ENCODE measurements around the gene ITGA3. TPM values are rescaled to one million over a fixed set of nuclear protein-coding genes. Genes with fewer than 3 reads are reported as not detected.

The ITGA3 gene
- total and polyA plus RNA-seq, 4 donors, result 23.4 to 34.4 (median 25.9) TPM

DNA sequence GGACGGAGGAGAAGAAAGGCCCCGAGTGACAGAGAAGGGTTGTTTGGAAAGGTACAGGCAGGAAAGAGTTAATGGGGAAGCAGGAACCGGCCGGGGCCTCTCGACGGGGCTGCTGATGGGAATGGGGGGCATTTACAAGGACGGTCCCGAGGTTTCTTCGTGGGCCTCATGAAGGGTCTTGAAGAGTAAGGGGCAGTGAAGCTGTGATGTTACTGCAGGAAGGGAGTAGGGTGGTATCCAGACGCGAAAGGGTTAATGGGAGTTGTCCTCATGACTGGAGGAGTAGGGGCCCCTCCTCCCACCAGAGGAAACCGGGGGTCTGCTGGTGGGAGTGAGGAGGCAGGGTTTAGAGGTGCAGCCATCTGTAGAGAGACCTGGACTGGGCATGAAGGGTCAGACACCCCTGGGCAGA is 39.7 kb downstream of the ITGA3 start:
- peaks cover 26% of the 10 kb centered on the region for H3K4me1 ChIP-seq (ENCODE audit: control insufficient read depth, insufficient read depth, low read length)
- peaks cover 37% of the 10 kb centered on the region for H3K36me3 ChIP-seq (ENCODE audit: control insufficient read depth, insufficient read depth, low read length)
- DNase-seq (ENCODE audit: low read depth in 4 of 6, low spot score in 6 of 6), result peak in 4 of 6 donors; percentile 29 to 87 (median 64)
- peak overlapping the region; percentile 52 for H3K27ac ChIP-seq (ENCODE audit: low read depth, low read length)
- peak overlapping the region; percentile 89 for H3K4me3 ChIP-seq (ENCODE audit: low read depth, low read length)
- under 1% methylated on average over 11 of the region's 12 CpGs for WGBS (ENCODE audit: insufficient coverage)
- no peaks in the 10 kb centered on the region for H3K27me3 ChIP-seq (ENCODE audit: control insufficient read depth, insufficient read depth, low read length)
- H3K9me3 ChIP-seq (ENCODE audit: control insufficient read depth, insufficient read depth, low read length), result no peaks in the 10 kb centered on the region

DNA sequence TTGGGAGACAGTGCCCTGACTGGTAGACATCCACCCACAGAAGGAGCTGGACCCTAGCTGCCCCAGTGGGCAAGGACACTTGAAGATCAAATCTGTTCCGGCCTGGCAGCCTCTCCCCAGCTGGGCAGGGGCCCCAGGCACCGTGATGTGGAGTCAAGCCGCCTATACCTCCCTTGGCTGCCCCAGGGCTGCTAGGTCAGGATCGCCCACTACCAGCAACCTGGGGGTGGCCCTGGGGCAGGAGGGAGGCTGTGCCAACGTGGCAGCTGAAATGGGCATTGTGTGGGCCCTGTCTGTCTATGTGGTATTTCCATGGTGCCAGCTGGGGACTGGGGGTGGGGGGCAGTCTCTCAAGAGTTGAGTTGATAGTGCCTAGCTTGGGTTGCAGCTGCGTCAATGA is 40.2 kb downstream of the ITGA3 start:
- Histone ChIP-seq H3K27ac (ENCODE audit: low read depth, low read length) (peak overlapping the region; percentile 52), H3K27me3 (ENCODE audit: control insufficient read depth, insufficient read depth, low read length) (no peaks in the 10 kb centered on the region), H3K36me3 (ENCODE audit: control insufficient read depth, insufficient read depth, low read length) (peaks cover 39% of the 10 kb centered on the region), H3K4me1 (ENCODE audit: control insufficient read depth, insufficient read depth, low read length) (peaks cover 30% of the 10 kb centered on the region), H3K4me3 (ENCODE audit: low read depth, low read length) (peak overlapping the region; percentile 89), H3K9me3 (ENCODE audit: control insufficient read depth, insufficient read depth, low read length) (no peaks in the 10 kb centered on the region)
- DNase-seq (ENCODE audit: low read depth in 4 of 6, low spot score in 6 of 6), result no peak
- 10% methylated on average over 5 of the region's 6 CpGs for WGBS (ENCODE audit: insufficient coverage)

DNA sequence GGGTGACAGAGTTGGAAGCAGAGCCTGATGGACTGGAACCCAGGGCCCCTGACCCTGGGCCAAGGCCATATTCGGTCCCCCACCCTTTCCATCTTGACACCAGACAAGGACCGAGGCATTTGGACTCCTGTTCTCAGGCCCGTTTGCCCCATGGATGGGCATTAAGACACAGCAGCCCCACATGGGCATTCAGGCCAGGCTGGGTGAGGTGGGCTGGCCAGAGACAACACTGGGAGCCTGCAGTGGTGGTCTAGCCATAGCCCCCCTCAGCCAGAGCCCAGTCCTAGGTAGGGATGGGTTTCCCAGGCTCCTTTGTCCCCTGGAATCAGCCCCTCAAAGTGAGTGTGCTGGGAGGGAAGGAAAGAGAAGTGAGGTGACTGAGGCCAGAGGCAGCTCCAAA is 40.8 kb downstream of the ITGA3 start:
- H3K27ac ChIP-seq (ENCODE audit: low read depth, low read length), result no peak overlapping the region
- H3K4me1 ChIP-seq (ENCODE audit: control insufficient read depth, insufficient read depth, low read length), result peaks cover 36% of the 10 kb centered on the region
- 88% methylated on average over 3 of the region's 3 CpGs for whole genome bisulfite sequencing (ENCODE audit: insufficient coverage)

DNA sequence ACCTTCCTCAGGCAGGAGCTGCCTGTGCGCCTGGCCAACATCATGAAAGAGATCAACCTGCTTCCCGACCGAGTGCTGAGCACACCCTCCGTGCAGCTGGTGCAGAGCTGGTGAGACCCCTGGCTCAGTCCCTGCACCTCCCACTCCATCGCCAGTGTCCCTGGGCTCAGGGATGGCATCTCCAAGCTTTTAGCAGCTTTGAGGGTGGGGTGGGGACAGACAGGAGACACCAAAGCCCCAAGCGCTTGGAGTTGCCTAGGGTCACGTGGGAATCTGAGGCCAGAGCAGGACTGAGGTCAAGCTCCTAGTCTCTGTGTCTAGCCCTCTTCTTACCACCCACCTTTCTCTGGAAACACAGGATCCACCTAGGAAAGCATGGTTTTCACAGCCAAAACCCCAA is 41.5 kb downstream of the ITGA3 start:
- peaks cover 48% of the 10 kb centered on the region for H3K36me3 ChIP-seq (ENCODE audit: control insufficient read depth, insufficient read depth, low read length)
- H3K27ac ChIP-seq (ENCODE audit: low read depth, low read length), result no peak overlapping the region
- H3K27me3 ChIP-seq (ENCODE audit: control insufficient read depth, insufficient read depth, low read length), result no peaks in the 10 kb centered on the region
- no peak for DNase-seq (ENCODE audit: low read depth in 4 of 6, low spot score in 6 of 6)
- no peak overlapping the region for H3K4me3 ChIP-seq (ENCODE audit: low read depth, low read length)
- no peaks in the 10 kb centered on the region for H3K9me3 ChIP-seq (ENCODE audit: control insufficient read depth, insufficient read depth, low read length)
- WGBS (ENCODE audit: insufficient coverage), result 81% methylated on average over 5 of the region's 7 CpGs
- peaks cover 43% of the 10 kb centered on the region for H3K4me1 ChIP-seq (ENCODE audit: control insufficient read depth, insufficient read depth, low read length)

More for the DNA sequence above, 40.8 kb downstream of the ITGA3 start:
- Histone ChIP-seq H3K27me3 (ENCODE audit: control insufficient read depth, insufficient read depth, low read length) (no peaks in the 10 kb centered on the region), H3K9me3 (ENCODE audit: control insufficient read depth, insufficient read depth, low read length) (no peaks in the 10 kb centered on the region), H3K4me3 (ENCODE audit: low read depth, low read length) (no peak overlapping the region), H3K36me3 (ENCODE audit: control insufficient read depth, insufficient read depth, low read length) (peaks cover 41% of the 10 kb centered on the region)
- no peak for DNase-seq (ENCODE audit: low read depth in 4 of 6, low spot score in 6 of 6)

DNA sequence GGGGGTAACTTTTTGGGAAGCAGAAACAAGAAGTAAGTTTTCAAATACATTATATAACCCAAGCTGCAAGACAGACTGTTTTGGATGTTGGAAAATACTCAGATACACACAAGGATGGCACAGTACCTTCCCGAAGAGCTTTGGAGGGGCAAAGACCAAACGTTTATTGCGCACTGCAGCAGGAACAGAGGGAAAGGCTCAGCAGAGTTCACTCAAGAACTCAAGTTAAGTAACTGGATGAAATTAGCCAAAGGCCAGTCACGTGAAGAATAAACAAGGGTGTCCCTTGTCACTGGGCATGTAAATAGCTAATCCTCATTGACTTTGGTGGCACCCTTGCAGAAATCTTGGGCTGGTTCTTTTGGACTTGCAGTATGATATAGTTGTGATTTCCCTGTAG is 42.0 kb downstream of the ITGA3 start:
- WGBS (ENCODE audit: insufficient coverage), result 86% methylated on average over 4 of the region's 4 CpGs
- H3K9me3 ChIP-seq (ENCODE audit: control insufficient read depth, insufficient read depth, low read length), result no peaks in the 10 kb centered on the region
- H3K4me3 ChIP-seq (ENCODE audit: low read depth, low read length), result no peak overlapping the region
- no peak overlapping the region for H3K27ac ChIP-seq (ENCODE audit: low read depth, low read length)
- DNase-seq (ENCODE audit: low read depth in 4 of 6, low spot score in 6 of 6), result no peak
- peaks cover 51% of the 10 kb centered on the region for H3K36me3 ChIP-seq (ENCODE audit: control insufficient read depth, insufficient read depth, low read length)
- H3K4me1 ChIP-seq (ENCODE audit: control insufficient read depth, insufficient read depth, low read length), result peaks cover 44% of the 10 kb centered on the region
- no peaks in the 10 kb centered on the region for H3K27me3 ChIP-seq (ENCODE audit: control insufficient read depth, insufficient read depth, low read length)

DNA sequence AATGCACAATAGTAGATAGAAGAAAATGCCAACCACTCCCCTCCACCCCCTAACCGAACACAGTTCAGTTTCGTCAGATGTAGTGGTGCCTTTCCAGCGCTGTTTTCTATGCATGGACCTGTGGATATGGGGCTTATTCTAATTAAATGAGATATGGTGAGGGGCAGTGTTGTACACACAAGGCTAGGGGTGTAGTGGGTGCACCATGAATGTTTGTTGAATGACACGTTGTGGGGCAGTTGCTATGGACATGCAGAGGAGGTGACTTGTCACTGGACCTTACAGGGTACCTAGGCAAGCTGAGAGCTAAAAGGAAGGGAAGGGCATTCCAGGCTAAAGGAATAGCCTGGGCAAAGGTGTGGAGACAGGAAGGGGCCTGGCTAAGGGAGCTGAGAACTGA is 42.7 kb downstream of the ITGA3 start:
- peaks cover 44% of the 10 kb centered on the region for H3K4me1 ChIP-seq (ENCODE audit: control insufficient read depth, insufficient read depth, low read length)
- no peak overlapping the region for H3K27ac ChIP-seq (ENCODE audit: low read depth, low read length)
- DNase-seq (ENCODE audit: low read depth in 4 of 6, low spot score in 6 of 6), result no peak

DNA sequence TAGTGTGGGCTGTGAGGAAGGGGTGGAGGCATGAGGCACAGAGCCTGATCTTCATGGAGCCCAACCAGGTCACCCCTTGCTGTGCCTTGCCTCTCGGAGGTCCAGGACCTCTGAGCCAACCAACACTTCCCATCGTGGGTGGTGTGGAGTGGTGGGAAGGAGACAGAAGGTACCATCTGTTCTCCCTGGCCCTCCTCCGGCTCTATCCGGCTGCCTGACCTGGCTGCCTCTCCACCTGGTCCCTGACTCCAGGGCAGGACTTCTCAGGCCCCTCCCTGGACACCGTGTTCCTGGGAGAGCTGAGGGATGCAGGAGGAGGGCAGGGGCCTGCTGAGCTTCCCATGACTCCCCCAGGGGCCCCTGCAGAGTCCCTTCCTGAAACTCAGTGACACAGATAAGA is 43.1 kb downstream of the ITGA3 start:
- Histone ChIP-seq H3K9me3 (ENCODE audit: control insufficient read depth, insufficient read depth, low read length) (no peaks in the 10 kb centered on the region), H3K36me3 (ENCODE audit: control insufficient read depth, insufficient read depth, low read length) (peaks cover 60% of the 10 kb centered on the region), H3K4me1 (ENCODE audit: control insufficient read depth, insufficient read depth, low read length) (peaks cover 44% of the 10 kb centered on the region), H3K27ac (ENCODE audit: low read depth, low read length) (no peak overlapping the region), H3K27me3 (ENCODE audit: control insufficient read depth, insufficient read depth, low read length) (no peaks in the 10 kb centered on the region), H3K4me3 (ENCODE audit: low read depth, low read length) (no peak overlapping the region)
- WGBS (ENCODE audit: insufficient coverage), result 85% methylated on average over 3 of the region's 5 CpGs
- DNase-seq (ENCODE audit: low read depth in 4 of 6, low spot score in 6 of 6), result no peak

More for the DNA sequence above, 42.7 kb downstream of the ITGA3 start:
- no peaks in the 10 kb centered on the region for H3K27me3 ChIP-seq (ENCODE audit: control insufficient read depth, insufficient read depth, low read length)
- H3K36me3 ChIP-seq (ENCODE audit: control insufficient read depth, insufficient read depth, low read length), result peaks cover 55% of the 10 kb centered on the region
- H3K9me3 ChIP-seq (ENCODE audit: control insufficient read depth, insufficient read depth, low read length), result no peaks in the 10 kb centered on the region
- H3K4me3 ChIP-seq (ENCODE audit: low read depth, low read length), result no peak overlapping the region
- 85% methylated on average over 2 of the region's 4 CpGs for WGBS (ENCODE audit: insufficient coverage)

DNA sequence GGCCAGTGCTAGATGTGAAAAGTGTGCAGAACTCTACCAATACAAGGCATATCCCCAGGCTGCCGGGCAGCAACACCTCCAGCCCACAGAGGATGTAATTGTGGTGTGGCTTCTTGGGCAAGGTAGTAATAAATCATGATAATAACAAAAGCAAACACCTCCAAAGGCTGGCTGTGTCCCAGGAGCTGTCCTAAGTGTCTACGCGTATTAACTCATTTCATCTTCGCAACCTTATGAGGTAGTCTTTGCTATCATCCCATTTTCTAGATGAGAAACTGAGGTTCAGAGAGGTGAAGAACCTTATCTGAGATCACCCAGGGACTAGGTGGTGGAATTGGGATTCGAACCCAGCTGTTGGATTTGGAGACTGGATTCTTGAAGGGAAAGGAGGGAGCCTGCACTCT is 44.6 kb downstream of the ITGA3 start:
- Histone ChIP-seq H3K4me3 (ENCODE audit: low read depth, low read length) (no peak overlapping the region), H3K27ac (ENCODE audit: low read depth, low read length) (peak overlapping the region; percentile 84)

DNA sequence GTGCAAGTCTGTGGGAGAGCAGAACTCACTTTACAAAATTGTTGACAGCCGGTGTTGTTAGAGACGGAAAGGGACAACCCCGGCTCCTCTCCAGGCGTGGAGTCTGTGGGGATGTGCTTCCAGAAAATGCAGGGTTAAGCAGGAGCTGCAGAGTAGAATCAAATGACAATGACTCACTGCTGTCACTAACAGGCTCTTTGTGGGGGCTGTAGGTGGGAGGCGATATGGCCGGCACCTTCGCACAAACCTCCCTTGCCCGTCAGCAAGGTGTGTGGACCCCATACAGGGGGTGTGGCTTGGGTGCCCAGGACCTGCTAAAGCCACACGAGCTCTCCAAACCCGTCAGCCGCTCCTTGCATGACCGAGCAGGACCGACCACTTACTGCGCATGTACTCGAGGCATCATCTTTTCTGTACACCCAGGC is 45.0 kb downstream of the ITGA3 start:
- no peak overlapping the region for H3K4me3 ChIP-seq (ENCODE audit: low read depth, low read length)
- 41% methylated on average over 15 of the region's 15 CpGs for WGBS (ENCODE audit: insufficient coverage)
- DNase-seq (ENCODE audit: low read depth in 4 of 6, low spot score in 6 of 6), result no peak
- H3K27ac ChIP-seq (ENCODE audit: low read depth, low read length), result peak overlapping the region; percentile 84
- H3K27me3 ChIP-seq (ENCODE audit: control insufficient read depth, insufficient read depth, low read length), result no peaks in the 10 kb centered on the region
- H3K9me3 ChIP-seq (ENCODE audit: control insufficient read depth, insufficient read depth, low read length), result no peaks in the 10 kb centered on the region
- peaks cover 32% of the 10 kb centered on the region for H3K4me1 ChIP-seq (ENCODE audit: control insufficient read depth, insufficient read depth, low read length)
- H3K36me3 ChIP-seq (ENCODE audit: control insufficient read depth, insufficient read depth, low read length), result peaks cover 77% of the 10 kb centered on the region

More for the DNA sequence above, 44.6 kb downstream of the ITGA3 start:
- DNase-seq (ENCODE audit: low read depth in 4 of 6, low spot score in 6 of 6), result no peak
- Histone ChIP-seq H3K4me1 (ENCODE audit: control insufficient read depth, insufficient read depth, low read length) (peaks cover 36% of the 10 kb centered on the region), H3K27me3 (ENCODE audit: control insufficient read depth, insufficient read depth, low read length) (no peaks in the 10 kb centered on the region), H3K9me3 (ENCODE audit: control insufficient read depth, insufficient read depth, low read length) (no peaks in the 10 kb centered on the region), H3K36me3 (ENCODE audit: control insufficient read depth, insufficient read depth, low read length) (peaks cover 72% of the 10 kb centered on the region)
- 78% methylated on average over 1 of the region's 5 CpGs for WGBS (ENCODE audit: insufficient coverage)

DNA sequence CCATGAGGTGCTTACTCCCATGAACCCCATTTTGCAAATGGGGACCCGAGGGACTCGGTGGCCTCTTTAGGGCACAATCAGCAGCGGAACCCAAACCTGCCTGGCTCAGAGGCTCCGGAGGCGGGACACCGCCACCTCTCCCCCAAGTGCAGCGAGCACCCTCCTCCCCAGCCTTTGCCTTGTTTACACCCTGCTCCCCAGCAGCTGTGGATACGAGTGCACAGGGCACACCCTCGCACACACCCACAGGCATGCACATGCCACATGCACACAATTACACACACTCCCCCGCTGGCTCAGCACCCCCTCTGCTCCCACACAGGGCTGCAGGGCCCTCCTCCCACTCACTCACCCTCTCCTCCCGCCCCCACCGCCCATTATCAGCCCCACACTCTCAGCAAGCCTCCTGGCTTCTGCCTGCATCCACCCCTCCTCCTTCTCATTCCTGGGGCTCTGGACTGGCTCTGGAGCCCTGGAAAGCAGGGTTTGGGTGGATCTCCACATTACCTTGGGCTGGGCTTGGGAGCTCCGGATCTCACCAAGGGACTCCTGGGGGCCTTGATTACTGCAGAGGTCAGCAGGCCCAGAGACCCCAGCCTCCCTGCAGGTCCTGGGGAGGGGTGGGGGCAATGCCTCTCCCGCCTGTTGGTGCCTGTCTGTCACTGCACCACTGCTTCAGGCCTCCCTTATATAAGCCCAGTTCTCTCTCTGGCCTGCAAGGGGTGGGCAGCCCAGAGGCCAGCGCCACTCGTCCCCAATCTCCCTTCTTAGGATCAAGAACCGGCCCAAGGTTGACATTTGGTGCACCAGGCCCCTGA is 45.6 kb downstream of the ITGA3 start:
- Histone ChIP-seq H3K27ac (ENCODE audit: low read depth, low read length) (peak overlapping the region; percentile 84), H3K27me3 (ENCODE audit: control insufficient read depth, insufficient read depth, low read length) (no peaks in the 10 kb centered on the region), H3K4me3 (ENCODE audit: low read depth, low read length) (no peak overlapping the region), H3K36me3 (ENCODE audit: control insufficient read depth, insufficient read depth, low read length) (peaks cover 80% of the 10 kb centered on the region), H3K4me1 (ENCODE audit: control insufficient read depth, insufficient read depth, low read length) (peaks cover 26% of the 10 kb centered on the region), H3K9me3 (ENCODE audit: control insufficient read depth, insufficient read depth, low read length) (no peaks in the 10 kb centered on the region)
- 45% methylated on average over 17 of the region's 17 CpGs for WGBS (ENCODE audit: insufficient coverage)
- DNase-seq (ENCODE audit: low read depth in 4 of 6, low spot score in 6 of 6), result no peak

Data from spinal cord (tissue), 10 donors.